HepG2 (cell line): ENCODE data around the gene UNC13D. TPM values are rescaled to one million over a fixed set of nuclear protein-coding genes. Genes with fewer than 3 reads are reported as not detected.

Experiments used
- AHDC1 ChIP-seq: sonication (generic); formaldehyde crosslinking; IDR thresholded peaks from 2 replicates; pipeline ENCODE4 v1.5.1; 2020; ENCODE audit warnings: mild to moderate bottlenecking, missing genetic modification reagents, borderline replicate concordance
- ARID2 ChIP-seq: sonication (generic); formaldehyde crosslinking; IDR thresholded peaks from 2 replicates; pipeline ENCODE4 v1.8.1; 2022; ENCODE audit warnings: mild to moderate bottlenecking, missing genetic modification reagents, borderline replicate concordance
- PAWR ChIP-seq: sonication (generic); formaldehyde crosslinking; IDR thresholded peaks from 2 replicates; pipeline ENCODE4 v1.4.0; 2020; ENCODE audit warnings: missing genetic modification reagents, mild to moderate bottlenecking, borderline replicate concordance
- SALL2 ChIP-seq: sonication (generic); formaldehyde crosslinking; IDR thresholded peaks from 2 replicates; pipeline ENCODE4 v1.8.1; 2023; ENCODE audit warnings: mild to moderate bottlenecking, missing genetic modification reagents, inconsistent platforms
- STAT5B ChIP-seq: sonication (generic); formaldehyde crosslinking; IDR thresholded peaks from 2 replicates; pipeline ENCODE4 v1.4.0; 2020; ENCODE audit warnings: missing genetic modification reagents
- TCF7 ChIP-seq: sonication (generic); IDR thresholded peaks from 2 replicates; pipeline ENCODE4 v1.6.1; 2016; ENCODE audit warnings: antibody characterized with exemption, low read depth
- ZBTB46 ChIP-seq: sonication (generic); formaldehyde crosslinking; IDR thresholded peaks from 2 replicates; pipeline ENCODE4 v1.4.0; 2020; ENCODE audit warnings: mild to moderate bottlenecking, missing genetic modification reagents, borderline replicate concordance
- ZHX2 ChIP-seq, 2 experiments: sonication (generic) in 1 of 2; formaldehyde crosslinking in 1 of 2; IDR thresholded peaks; 2 replicates each; pipeline versions ENCODE4 v1.6.1 to v1.9.0; 2014 to 2022; ENCODE audit warnings: antibody characterized with exemption in 1 of 2, borderline replicate concordance in 1 of 2, inconsistent platforms in 1 of 2, low read depth in 1 of 2, missing genetic modification reagents in 1 of 2
- ZNF24 ChIP-seq: fragments of 450-650 bp; IDR thresholded peaks from 2 replicates; pipeline ENCODE4 v1.6.1; 2017; ENCODE audit warnings: antibody characterized with exemption, mild to moderate bottlenecking
- ZNF431 ChIP-seq: sonication (generic); formaldehyde crosslinking; IDR thresholded peaks from 2 replicates; pipeline ENCODE4 v1.9.0; 2022; ENCODE audit warnings: missing genetic modification reagents, low read depth, mild to moderate bottlenecking, borderline replicate concordance
- ZNF446 ChIP-seq: sonication (generic); formaldehyde crosslinking; IDR thresholded peaks from 2 replicates; pipeline ENCODE4 v1.5.0; 2020; ENCODE audit warnings: mild to moderate bottlenecking, missing genetic modification reagents
- ZNF704 ChIP-seq: sonication (generic); formaldehyde crosslinking; IDR thresholded peaks from 2 replicates; pipeline ENCODE4 v1.8.1; 2023; ENCODE audit warnings: mild to moderate bottlenecking, inconsistent platforms, moderate library complexity, missing genetic modification reagents, borderline replicate concordance
- ZNF782 ChIP-seq: sonication (generic); formaldehyde crosslinking; IDR thresholded peaks from 2 replicates; pipeline ENCODE4 v1.4.0; 2020; ENCODE audit warnings: missing genetic modification reagents, mild to moderate bottlenecking, borderline replicate concordance
- polyA plus RNA-seq, 8 experiments: library from polyadenylated mRNA; depleted of rRNA in 3 of 8; stranded (reverse) in 7 of 8; unstranded in 1 of 8; fragments of >200 nt; fragmentation: Illumina TruSeq in 4 of 8; extraction: Trizol in 4 of 8; gene quantifications; 2 replicates each; pipeline versions ENCODE4 v1.2.1 to v1.2.3, GENCODE V29; 2011 to 2016; ENCODE audit warnings: low read depth in 4 of 8, missing spikeins in 1 of 8, mixed read lengths in 1 of 8; ENCODE audit not compliant: insufficient read depth in 1 of 8
- total RNA-seq, 5 experiments: library from RNA; depleted of rRNA; stranded (reverse); fragments of >200 nt; fragmentation: Illumina TruSeq; extraction: Trizol; gene quantifications; 2 replicates each; pipeline ENCODE4 v1.2.3, GENCODE V29; 2016; ENCODE audit warnings: low read depth in 1 of 5

UNC13D gene
- total and polyA plus RNA-seq, 2 of the 13 experiments (the other 11 are each of a cell fraction or from before 2014, with no cell fraction given) = 29.7 to 42.7 TPM

GRCh38 chr17:75892556-75893224, 48.5 kb upstream of the UNC13D start (continued):
- TF ChIP-seq ZNF704 (no peak), PAWR (CRISPR knock-in tag) (0 out of 2 replicates have a peak, but pooled peaks have one; percentile 3), ZHX2 (IDR thresholded peaks at IDR 0.05; ENCODE audit: low read depth) (no peak), ZHX2 (CRISPR knock-in tag; IDR thresholded peaks at IDR 0.05; ENCODE audit: borderline replicate concordance) (no peak; the same call in 1 of the 2 replicates), ZNF431 (CRISPR knock-in tag) (no peak), ZBTB46 (CRISPR knock-in tag) (no peak), ZNF446 (CRISPR knock-in tag) (no peak; the same call in 1 of the 2 replicates), ZNF782 (CRISPR knock-in tag) (peak; percentile 71; the same call in 1 of the 2 replicates), STAT5B (no peak), AHDC1 (CRISPR knock-in tag) (peak; percentile 57), ARID2 (CRISPR knock-in tag) (no peak), ZNF24 (no peak), TCF7 (no peak), SALL2 (CRISPR knock-in tag) (no peak)
